Measurements from ENCODE around the gene CAPN14. TPM values are rescaled to one million over a fixed set of nuclear protein-coding genes. Genes with fewer than 3 reads are reported as not detected.

The CAPN14 gene
- total RNA-seq, 1 donor from 2014 or later = 0.47 TPM

DNA sequence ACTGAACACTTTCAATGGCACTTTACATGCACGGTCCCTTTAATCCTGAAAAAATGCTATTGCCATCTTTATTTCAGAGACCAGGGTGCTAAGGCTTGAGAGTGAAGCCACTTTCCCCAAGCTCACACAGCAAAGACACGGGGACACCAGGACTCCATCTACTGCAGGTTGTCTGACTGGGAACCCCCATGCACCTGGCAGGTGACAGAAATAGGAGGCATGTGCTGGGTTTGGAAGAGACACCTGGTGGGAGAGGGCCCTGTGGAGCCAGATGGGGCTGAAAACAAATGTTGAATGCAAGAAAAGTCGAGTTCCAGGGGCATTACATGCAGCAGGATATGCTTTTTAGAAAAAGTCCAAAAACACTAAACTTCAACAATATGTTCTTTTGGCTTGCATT is 11.4 kb upstream of the CAPN14 start:
- no peak for DNase-seq (ENCODE audit: low read depth, low spot score)
- Mint-ChIP-seq H3K4me3 (no peak overlapping the region), H3K9me3 (no peaks in the 10 kb centered on the region), H3K4me1 (peaks cover 18% of the 10 kb centered on the region), H3K27me3 (ENCODE audit: low read depth) (peaks cover 39% of the 10 kb centered on the region), H3K36me3 (ENCODE audit: low read depth) (no peaks in the 10 kb centered on the region), H3K27ac (ENCODE audit: unreplicated experiment) (no peak overlapping the region)
- TF ChIP-seq, protein P1, sequence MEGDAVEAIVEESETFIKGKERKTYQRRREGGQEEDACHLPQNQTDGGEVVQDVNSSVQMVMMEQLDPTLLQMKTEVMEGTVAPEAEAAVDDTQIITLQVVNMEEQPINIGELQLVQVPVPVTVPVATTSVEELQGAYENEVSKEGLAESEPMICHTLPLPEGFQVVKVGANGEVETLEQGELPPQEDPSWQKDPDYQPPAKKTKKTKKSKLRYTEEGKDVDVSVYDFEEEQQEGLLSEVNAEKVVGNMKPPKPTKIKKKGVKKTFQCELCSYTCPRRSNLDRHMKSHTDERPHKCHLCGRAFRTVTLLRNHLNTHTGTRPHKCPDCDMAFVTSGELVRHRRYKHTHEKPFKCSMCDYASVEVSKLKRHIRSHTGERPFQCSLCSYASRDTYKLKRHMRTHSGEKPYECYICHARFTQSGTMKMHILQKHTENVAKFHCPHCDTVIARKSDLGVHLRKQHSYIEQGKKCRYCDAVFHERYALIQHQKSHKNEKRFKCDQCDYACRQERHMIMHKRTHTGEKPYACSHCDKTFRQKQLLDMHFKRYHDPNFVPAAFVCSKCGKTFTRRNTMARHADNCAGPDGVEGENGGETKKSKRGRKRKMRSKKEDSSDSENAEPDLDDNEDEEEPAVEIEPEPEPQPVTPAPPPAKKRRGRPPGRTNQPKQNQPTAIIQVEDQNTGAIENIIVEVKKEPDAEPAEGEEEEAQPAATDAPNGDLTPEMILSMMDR (conservative IDR thresholded peaks at IDR 0.05) = no peak

DNA sequence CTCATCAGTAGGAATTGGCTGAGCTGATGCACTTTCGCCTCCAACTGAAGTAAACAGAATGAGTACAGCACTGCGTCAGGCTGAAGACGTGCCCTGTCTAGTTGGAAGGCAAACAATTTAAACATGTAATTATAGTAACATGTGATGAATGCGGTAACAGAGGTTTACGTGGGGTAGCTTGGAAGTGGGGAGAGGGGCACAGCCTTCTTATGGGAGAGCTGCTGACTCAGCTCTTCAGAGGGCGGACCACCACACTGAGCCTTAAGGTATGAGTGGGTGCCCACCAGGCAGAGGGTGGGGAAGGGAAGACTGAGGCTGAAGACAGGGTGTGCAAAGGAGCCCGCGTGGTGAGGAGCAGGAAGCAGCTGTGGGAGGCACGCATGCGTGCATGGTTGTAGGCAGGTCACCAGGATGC is 10.4 kb upstream of the CAPN14 start:
- peaks cover 40% of the 10 kb centered on the region for H3K27me3 Mint-ChIP-seq (ENCODE audit: low read depth)
- no peak overlapping the region for H3K4me3 Mint-ChIP-seq
- H3K36me3 Mint-ChIP-seq (ENCODE audit: low read depth) = no peaks in the 10 kb centered on the region
- no peak overlapping the region for H3K27ac Mint-ChIP-seq (ENCODE audit: unreplicated experiment)
- DNase-seq (ENCODE audit: low read depth, low spot score) = no peak
- H3K9me3 Mint-ChIP-seq = no peaks in the 10 kb centered on the region
- TF ChIP-seq, protein P1 (conservative IDR thresholded peaks at IDR 0.05) = no peak
- H3K4me1 Mint-ChIP-seq = peaks cover 10% of the 10 kb centered on the region

DNA sequence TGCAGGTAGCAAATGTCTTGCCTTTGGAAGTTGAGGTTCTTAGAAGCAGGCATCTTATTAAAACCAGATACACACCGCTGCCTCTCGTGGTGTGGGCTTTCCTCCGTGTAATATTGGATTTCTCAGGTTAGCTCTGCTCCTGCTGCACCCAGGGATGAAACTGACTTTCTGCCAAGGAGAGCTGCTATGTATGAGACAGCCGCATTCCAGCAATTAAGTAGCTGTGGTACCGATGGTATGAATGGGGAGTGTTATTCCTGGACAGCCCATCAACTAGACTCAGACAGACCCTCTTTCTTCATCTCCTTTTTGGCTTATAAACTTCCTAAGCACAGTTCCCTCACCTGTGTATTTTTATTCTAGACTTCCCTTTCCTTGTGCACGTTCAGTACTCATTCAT is 9.8 kb upstream of the CAPN14 start:
- H3K27ac Mint-ChIP-seq (ENCODE audit: unreplicated experiment) = no peak overlapping the region
- H3K4me1 Mint-ChIP-seq = peaks cover 10% of the 10 kb centered on the region
- H3K27me3 Mint-ChIP-seq (ENCODE audit: low read depth) = peaks cover 43% of the 10 kb centered on the region
- H3K9me3 Mint-ChIP-seq = no peaks in the 10 kb centered on the region
- no peak overlapping the region for H3K4me3 Mint-ChIP-seq
- TF ChIP-seq, protein P1 (conservative IDR thresholded peaks at IDR 0.05) = no peak
- DNase-seq (ENCODE audit: low read depth, low spot score) = no peak
- no peaks in the 10 kb centered on the region for H3K36me3 Mint-ChIP-seq (ENCODE audit: low read depth)

GRCh38 chr2:31226266-31226665 is 9.0 kb upstream of the CAPN14 start:
- DNase-seq (ENCODE audit: low read depth, low spot score) = no peak
- Mint-ChIP-seq H3K36me3 (ENCODE audit: low read depth) (no peaks in the 10 kb centered on the region), H3K9me3 (no peaks in the 10 kb centered on the region), H3K4me3 (no peak overlapping the region), H3K27ac (ENCODE audit: unreplicated experiment) (no peak overlapping the region), H3K27me3 (ENCODE audit: low read depth) (peaks cover 48% of the 10 kb centered on the region), H3K4me1 (peaks cover 2% of the 10 kb centered on the region)
- TF ChIP-seq, protein P1 (conservative IDR thresholded peaks at IDR 0.05) = no peak

- Mint-ChIP-seq H3K4me3 (no peak overlapping the region), H3K4me1 (no peaks in the 10 kb centered on the region), H3K36me3 (ENCODE audit: low read depth) (no peaks in the 10 kb centered on the region), H3K9me3 (no peaks in the 10 kb centered on the region), H3K27me3 (ENCODE audit: low read depth) (peaks cover 39% of the 10 kb centered on the region), H3K27ac (ENCODE audit: unreplicated experiment) (no peak overlapping the region)
- no peak for DNase-seq (ENCODE audit: low read depth, low spot score)
- TF ChIP-seq, protein P1 (conservative IDR thresholded peaks at IDR 0.05) = no peak
Observed at GRCh38 chr2:31223749-31224148, 6.4 kb upstream of the CAPN14 start.

DNA sequence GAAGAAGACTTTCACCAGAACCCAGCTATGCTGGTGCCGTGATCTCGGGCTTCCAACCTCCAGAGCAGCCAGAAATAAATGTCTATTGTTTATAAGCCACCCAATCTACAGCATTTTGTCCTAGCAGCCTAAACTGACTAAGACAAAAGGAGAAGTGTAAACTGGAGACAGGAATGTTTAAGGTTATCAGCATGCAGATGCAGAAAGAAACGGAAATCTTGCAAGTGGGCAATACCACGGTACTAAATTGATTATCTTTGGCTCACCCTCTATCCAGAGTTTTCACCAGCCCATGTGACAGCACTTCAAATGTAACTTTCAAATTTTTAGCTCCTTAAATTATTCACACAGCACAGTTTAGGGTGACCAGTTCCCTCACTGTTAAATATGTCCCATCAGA is 5.7 kb upstream of the CAPN14 start:
- TF ChIP-seq, protein P1 (conservative IDR thresholded peaks at IDR 0.05) = no peak
- no peak for DNase-seq (ENCODE audit: low read depth, low spot score)
- H3K27me3 Mint-ChIP-seq (ENCODE audit: low read depth) = peaks cover 39% of the 10 kb centered on the region

More for the DNA sequence above, 5.7 kb upstream of the CAPN14 start:
- Mint-ChIP-seq H3K4me3 (no peak overlapping the region), H3K4me1 (no peaks in the 10 kb centered on the region), H3K27ac (ENCODE audit: unreplicated experiment) (no peak overlapping the region), H3K36me3 (ENCODE audit: low read depth) (no peaks in the 10 kb centered on the region), H3K9me3 (no peaks in the 10 kb centered on the region)
